Measurements from ENCODE around the gene ACVRL1.

- no peak for TF ChIP-seq CTCF (IDR thresholded peaks at IDR 0.05)
- no peak for TF ChIP-seq EZH2 (IDR thresholded peaks at IDR 0.05)
- TF ChIP-seq EZH2phosphoT487 (IDR thresholded peaks at IDR 0.05): no peak
Observed at GRCh38 chr12:51959921-51960320, 52.6 kb downstream of the ACVRL1 start.

All from neural progenitor cell (in vitro differentiated cells).